ENCODE measurements around the gene VAPA.
A peak's percentile ranks its signal among the peaks of the same experiment; 100 is the strongest.

The VAPA gene

GRCh38 chr18:9968081-9968848, 54.4 kb downstream of the VAPA start:
- no peak for DNase-seq (ENCODE audit: low read depth)
- TF ChIP-seq CTCF (IDR thresholded peaks at IDR 0.05; ENCODE audit: low read depth, low read length, missing control alignments): no peak
- in situ Hi-C loops (cut with HindIII; ENCODE audit: low sequenced_read_pairs): no loop called here
- H3K4me3 ChIP-seq (ENCODE audit: low read depth, low read length): no peak overlapping the region

- in situ Hi-C loops (cut with HindIII; ENCODE audit: low sequenced_read_pairs): no loop called here
- no peak overlapping the region for H3K4me3 ChIP-seq (ENCODE audit: low read depth, low read length)
- no peak for TF ChIP-seq CTCF (IDR thresholded peaks at IDR 0.05; ENCODE audit: low read depth, low read length, missing control alignments)
- DNase-seq (ENCODE audit: low read depth): no peak
Measured at GRCh38 chr18:9969247-9969646, 55.4 kb downstream of the VAPA start.

GRCh38 chr18:9971313-9971920, 57.6 kb downstream of the VAPA start:
- peak; percentile 73 for DNase-seq (ENCODE audit: low read depth)
- no peak overlapping the region for H3K4me3 ChIP-seq (ENCODE audit: low read depth, low read length)
- in situ Hi-C loops (cut with HindIII; ENCODE audit: low sequenced_read_pairs): no loop called here
- TF ChIP-seq CTCF (IDR thresholded peaks at IDR 0.05; ENCODE audit: low read depth, low read length, missing control alignments): peak; percentile 61

- H3K4me3 ChIP-seq (ENCODE audit: low read depth, low read length): no peak overlapping the region
- TF ChIP-seq CTCF (IDR thresholded peaks at IDR 0.05; ENCODE audit: low read depth, low read length, missing control alignments): no peak
- no peak for DNase-seq (ENCODE audit: low read depth)
- in situ Hi-C loops (cut with HindIII; ENCODE audit: low sequenced_read_pairs): no loop called here
Measured at GRCh38 chr18:9973470-9973869, 59.7 kb downstream of the VAPA start.

- H3K4me3 ChIP-seq (ENCODE audit: low read depth, low read length): no peak overlapping the region
- in situ Hi-C loops (cut with HindIII; ENCODE audit: low sequenced_read_pairs): no loop called here
- DNase-seq (ENCODE audit: low read depth): no peak
- TF ChIP-seq CTCF (IDR thresholded peaks at IDR 0.05; ENCODE audit: low read depth, low read length, missing control alignments): no peak
Measured at GRCh38 chr18:9974279-9974915, 60.6 kb downstream of the VAPA start.

- TF ChIP-seq CTCF (IDR thresholded peaks at IDR 0.05; ENCODE audit: low read depth, low read length, missing control alignments): no peak
Measured at GRCh38 chr18:9975658-9976057, 61.8 kb downstream of the VAPA start.

More at GRCh38 chr18:9975658-9976057, 61.8 kb downstream of the VAPA start:
- no peak for DNase-seq (ENCODE audit: low read depth)
- in situ Hi-C loops (cut with HindIII; ENCODE audit: low sequenced_read_pairs): no loop called here
- H3K4me3 ChIP-seq (ENCODE audit: low read depth, low read length): no peak overlapping the region

Measured in astrocyte of the cerebellum (primary cell).